Type B pancreatic cell (in vitro differentiated cells): Measurements from ENCODE around the gene ZNF493. TPM values are rescaled to one million over a fixed set of nuclear protein-coding genes. Genes with fewer than 3 reads are reported as not detected.

Source experiments
- DNase-seq: peaks from one replicate; pipeline ENCODE4 v3.0.0; 2021; ENCODE audit warnings: mixed read lengths; ENCODE audit not compliant: unreplicated experiment; ENCODE audit errors: extremely low spot score
- H3K27ac Mint-ChIP-seq: 2 replicates; pipeline ENCODE4 v1.8.0; 2021; ENCODE audit warnings: mild to moderate bottlenecking, mixed read lengths
- H3K27me3 Mint-ChIP-seq: 2 replicates; pipeline ENCODE4 v1.8.0; 2021; ENCODE audit warnings: mixed read lengths
- H3K36me3 Mint-ChIP-seq: 2 replicates; pipeline ENCODE4 v1.8.0; 2021; ENCODE audit warnings: mixed read lengths
- H3K4me1 Mint-ChIP-seq: one replicate; pipeline ENCODE4 v1.8.0; 2021; ENCODE audit warnings: mixed read lengths; ENCODE audit not compliant: unreplicated experiment
- H3K4me3 Mint-ChIP-seq: 2 replicates; pipeline ENCODE4 v1.8.0; 2021; ENCODE audit warnings: mild to moderate bottlenecking, mixed read lengths
- H3K9me3 Mint-ChIP-seq: 2 replicates; pipeline ENCODE4 v1.8.0; 2021; ENCODE audit warnings: mixed read lengths
- CTCF ChIP-seq: fragments of 200-600 bp; sonication (generic); conservative IDR thresholded peaks from 2 replicates; pipeline ENCODE4 v1.5.0; 2021; ENCODE audit warnings: antibody characterized with exemption, mild to moderate bottlenecking
- total RNA-seq: library from RNA; stranded (reverse); gene quantifications from 2 replicates; pipeline ENCODE4 v1.2.1, GENCODE V29; 2021; ENCODE audit warnings: low replicate concordance

ZNF493 gene
- total RNA-seq, 1 donor from 2014 or later = 33.0 TPM

- Mint-ChIP-seq H3K4me3 (peak overlapping the region; percentile 78), H3K9me3 (peaks cover 6% of the 10 kb centered on the region), H3K36me3 (peaks cover 6% of the 10 kb centered on the region), H3K27ac (peak overlapping the region; percentile 98), H3K4me1 (peaks cover 10% of the 10 kb centered on the region), H3K27me3 (no peaks in the 10 kb centered on the region)
- no peak for DNase-seq
- TF ChIP-seq CTCF = no peak
These were observed 42.3 kb downstream of the ZNF493 start for GRCh38 chr19:21439201-21439751.

GRCh38 chr19:21440321-21440720 lies 43.4 kb downstream of the ZNF493 start:
- Mint-ChIP-seq H3K27me3 (no peaks in the 10 kb centered on the region), H3K9me3 (peaks cover 6% of the 10 kb centered on the region), H3K4me1 (peaks cover 10% of the 10 kb centered on the region), H3K36me3 (peaks cover 15% of the 10 kb centered on the region), H3K27ac (no peak overlapping the region), H3K4me3 (no peak overlapping the region)
- no peak for TF ChIP-seq CTCF
- no peak for DNase-seq

- Mint-ChIP-seq H3K4me3 (no peak overlapping the region), H3K4me1 (no peaks in the 10 kb centered on the region), H3K9me3 (peaks cover 15% of the 10 kb centered on the region), H3K36me3 (peaks cover 61% of the 10 kb centered on the region), H3K27ac (no peak overlapping the region), H3K27me3 (no peaks in the 10 kb centered on the region)
- DNase-seq = no peak
- no peak for TF ChIP-seq CTCF
These were observed 54.3 kb downstream of the ZNF493 start for GRCh38 chr19:21451187-21451586.

- Mint-ChIP-seq H3K4me3 (no peak overlapping the region), H3K27ac (no peak overlapping the region), H3K4me1 (no peaks in the 10 kb centered on the region), H3K9me3 (peaks cover 6% of the 10 kb centered on the region), H3K36me3 (peaks cover 42% of the 10 kb centered on the region), H3K27me3 (no peaks in the 10 kb centered on the region)
- DNase-seq = no peak
- TF ChIP-seq CTCF = no peak
These were observed 58.0 kb downstream of the ZNF493 start for GRCh38 chr19:21454901-21455300.

GRCh38 chr19:21460686-21461085 lies 63.8 kb downstream of the ZNF493 start:
- peaks cover 12% of the 10 kb centered on the region for H3K4me1 Mint-ChIP-seq
- H3K9me3 Mint-ChIP-seq = peaks cover 19% of the 10 kb centered on the region
- no peak for TF ChIP-seq CTCF
- H3K27ac Mint-ChIP-seq = peak overlapping the region; percentile 3
- peaks cover 35% of the 10 kb centered on the region for H3K36me3 Mint-ChIP-seq
- H3K27me3 Mint-ChIP-seq = no peaks in the 10 kb centered on the region
- no peak for DNase-seq
- peak overlapping the region; percentile 24 for H3K4me3 Mint-ChIP-seq

- no peak for DNase-seq
- TF ChIP-seq CTCF = no peak
- Mint-ChIP-seq H3K4me3 (peak overlapping the region; percentile 99), H3K27ac (no peak overlapping the region), H3K27me3 (no peaks in the 10 kb centered on the region), H3K9me3 (peaks cover 18% of the 10 kb centered on the region), H3K4me1 (peaks cover 12% of the 10 kb centered on the region), H3K36me3 (peaks cover 27% of the 10 kb centered on the region)
These were observed 65.6 kb downstream of the ZNF493 start for GRCh38 chr19:21462540-21462939.
